C1 segment of cervical spinal cord (tissue), 14 donors: ENCODE results near the gene MROH2A.
"Not testable (repeated sequence)": the region's sequence is repeated elsewhere in the genome, so short reads cannot be mapped to it uniquely, and the experiment has no call there.

Experiments used
- DNase-seq, 14 donors: peaks; one replicate each; lab custom pipeline; 2025; lab: John Stamatoyannopoulos, UW

Gene MROH2A

GRCh38 chr2:233855345-233855744 is 77.2 kb downstream of the MROH2A start:
- DNase-seq: no peak

GRCh38 chr2:233856184-233856583 is 78.1 kb downstream of the MROH2A start:
- DNase-seq: no peak

GRCh38 chr2:233857511-233858141 is 79.5 kb downstream of the MROH2A start:
- no peak for DNase-seq

- DNase-seq: no peak
Observed at GRCh38 chr2:233858331-233858730, 80.2 kb downstream of the MROH2A start.

GRCh38 chr2:233862261-233862768 is 84.2 kb downstream of the MROH2A start:
- no peak for DNase-seq

GRCh38 chr2:233865838-233866237 is 87.7 kb downstream of the MROH2A start:
- no peak for DNase-seq

- DNase-seq: no peak
Observed at GRCh38 chr2:233866479-233866878, 88.3 kb downstream of the MROH2A start.

- DNase-seq: peak in 2 of 14 donors; percentile 3 to 6
Observed at GRCh38 chr2:233867993-233868532, 89.9 kb downstream of the MROH2A start, which contains the start of gene MSL3B. Gene MSL3B (minus strand): TSS chr2:233868386.

- DNase-seq: no peak
Observed at GRCh38 chr2:233871432-233871831, 93.3 kb downstream of the MROH2A start.

- DNase-seq: not testable (repeated sequence)
Observed at GRCh38 chr2:233872125-233872524, 94.0 kb downstream of the MROH2A start.

- no peak for DNase-seq
Observed at GRCh38 chr2:233882353-233882752, 104.2 kb downstream of the MROH2A start.
